GM12873 (cell line): Measurements from ENCODE around the gene ATRNL1.

Experiments
- TF ChIP-seq, protein P1 (sequence below): IDR thresholded peaks from 2 replicates; pipeline ENCODE4 v1.5.1; 2012; ENCODE audit warnings: low read depth, mild to moderate bottlenecking, moderate library complexity, low read length, control low read depth; ENCODE audit not compliant: insufficient read depth; ENCODE audit errors: missing control alignments

The ATRNL1 gene

GRCh38 chr10:115214829-115215228 is 121.7 kb downstream of the ATRNL1 start:
- TF ChIP-seq, protein P1, sequence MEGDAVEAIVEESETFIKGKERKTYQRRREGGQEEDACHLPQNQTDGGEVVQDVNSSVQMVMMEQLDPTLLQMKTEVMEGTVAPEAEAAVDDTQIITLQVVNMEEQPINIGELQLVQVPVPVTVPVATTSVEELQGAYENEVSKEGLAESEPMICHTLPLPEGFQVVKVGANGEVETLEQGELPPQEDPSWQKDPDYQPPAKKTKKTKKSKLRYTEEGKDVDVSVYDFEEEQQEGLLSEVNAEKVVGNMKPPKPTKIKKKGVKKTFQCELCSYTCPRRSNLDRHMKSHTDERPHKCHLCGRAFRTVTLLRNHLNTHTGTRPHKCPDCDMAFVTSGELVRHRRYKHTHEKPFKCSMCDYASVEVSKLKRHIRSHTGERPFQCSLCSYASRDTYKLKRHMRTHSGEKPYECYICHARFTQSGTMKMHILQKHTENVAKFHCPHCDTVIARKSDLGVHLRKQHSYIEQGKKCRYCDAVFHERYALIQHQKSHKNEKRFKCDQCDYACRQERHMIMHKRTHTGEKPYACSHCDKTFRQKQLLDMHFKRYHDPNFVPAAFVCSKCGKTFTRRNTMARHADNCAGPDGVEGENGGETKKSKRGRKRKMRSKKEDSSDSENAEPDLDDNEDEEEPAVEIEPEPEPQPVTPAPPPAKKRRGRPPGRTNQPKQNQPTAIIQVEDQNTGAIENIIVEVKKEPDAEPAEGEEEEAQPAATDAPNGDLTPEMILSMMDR, result no peak

DNA sequence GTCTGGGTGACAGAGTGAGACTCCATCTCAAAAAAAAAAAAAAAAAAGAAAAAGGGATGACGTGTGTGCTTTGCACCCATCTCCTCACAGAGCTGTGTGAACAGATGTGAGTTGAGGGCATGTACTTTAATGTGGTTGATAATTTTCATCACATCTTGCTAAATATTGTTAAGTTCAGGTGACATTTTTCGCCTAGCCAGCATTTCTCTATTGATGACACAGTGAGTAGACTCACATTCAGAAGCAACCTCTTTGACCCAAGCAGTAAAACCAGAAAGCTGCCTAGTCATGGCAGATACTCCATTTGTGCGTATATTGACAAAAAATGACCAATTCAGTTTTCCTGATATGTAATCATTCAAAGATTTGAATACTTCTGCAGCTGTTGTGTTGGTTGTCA is 126.0 kb downstream of the ATRNL1 start:
- TF ChIP-seq, protein P1, result no peak

- TF ChIP-seq, protein P1, result no peak
Observed at GRCh38 chr10:115222039-115222438, 128.9 kb downstream of the ATRNL1 start.

DNA sequence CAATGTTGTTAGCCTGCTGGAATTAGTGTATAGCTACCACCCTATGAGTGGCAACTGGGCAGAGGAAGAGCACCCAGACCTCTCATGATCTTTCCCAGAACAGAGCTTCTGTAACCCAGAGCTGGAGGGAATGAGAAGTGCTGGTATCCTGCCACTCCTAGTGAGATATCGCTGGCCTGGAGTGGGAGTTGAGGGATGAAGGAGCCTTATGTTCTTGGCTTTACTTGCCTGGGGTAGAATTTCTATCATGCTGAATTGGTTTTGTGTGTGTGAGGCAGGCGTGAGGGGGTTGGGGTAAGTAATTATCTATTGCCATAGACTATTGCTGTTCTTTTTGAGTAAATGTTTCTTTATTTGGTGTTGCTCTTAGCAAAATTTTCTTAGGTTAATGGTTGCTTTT is 146.6 kb downstream of the ATRNL1 start:
- TF ChIP-seq, protein P1, result no peak

GRCh38 chr10:115250784-115251183 is 157.6 kb downstream of the ATRNL1 start:
- TF ChIP-seq, protein P1, result no peak

DNA sequence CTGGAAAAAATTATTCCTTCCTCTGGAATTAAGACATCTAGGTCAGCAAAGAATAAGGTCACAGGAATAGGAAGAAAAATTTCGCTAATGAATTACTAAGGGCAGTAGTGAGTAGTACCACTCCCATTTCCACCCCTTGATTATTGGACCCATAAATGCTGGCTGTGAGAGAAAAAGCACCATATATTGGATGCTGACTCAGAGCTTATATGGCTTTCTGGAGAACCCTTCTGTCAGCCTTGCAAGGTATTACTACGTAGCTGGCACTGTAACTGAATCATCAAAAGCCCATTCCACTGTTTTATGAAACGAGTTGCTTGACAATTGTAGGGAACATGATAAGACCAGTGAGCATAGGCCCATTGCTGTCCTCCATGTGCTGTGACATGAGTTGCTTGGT is 179.3 kb downstream of the ATRNL1 start:
- TF ChIP-seq, protein P1, result no peak

- TF ChIP-seq, protein P1, result no peak
Observed at GRCh38 chr10:115278294-115278693, 185.1 kb downstream of the ATRNL1 start.

DNA sequence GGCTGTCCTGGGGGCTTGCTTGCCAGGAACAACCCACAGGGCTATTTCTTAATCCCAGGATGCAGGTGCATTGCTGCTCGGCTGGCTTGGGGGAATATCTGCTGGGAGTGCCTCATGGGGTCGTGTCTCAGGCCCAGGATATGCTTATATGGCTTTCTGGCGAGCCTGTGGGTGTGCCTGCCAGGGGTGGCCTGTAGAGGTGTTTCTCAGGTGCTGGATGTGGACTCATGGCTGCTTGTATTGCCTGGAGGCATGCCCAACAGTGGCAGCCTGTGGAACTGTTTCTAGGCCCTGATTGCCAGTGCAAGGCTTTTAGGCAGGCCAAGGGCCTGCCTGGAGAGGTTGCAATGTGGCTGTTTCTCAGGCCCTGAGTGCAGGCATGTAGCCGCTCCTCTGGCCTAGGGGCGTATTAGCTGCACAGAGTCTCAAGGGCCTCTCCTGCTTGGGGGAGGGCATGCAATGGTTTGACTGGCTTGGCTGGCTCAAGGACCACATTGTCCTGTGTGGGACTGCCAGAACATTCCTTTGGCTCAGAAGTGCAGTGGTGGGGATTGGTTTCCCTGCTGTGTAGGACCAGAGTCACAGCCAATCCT is 202.1 kb downstream of the ATRNL1 start:
- TF ChIP-seq, protein P1, result no peak
